B cell (primary cell): ENCODE results near the gene CYB5D1. TPM values are rescaled to one million over a fixed set of nuclear protein-coding genes. Genes with fewer than 3 reads are reported as not detected.

Experiments
- ATAC-seq: fragments of 200-7000 bp; cut with Tn5 transposase; one replicate; pipeline ENCODE4 v1.10.0; 2021; ENCODE audit warnings: low read depth, mild to moderate bottlenecking, moderate number of reproducible peaks, moderate library complexity
- CTCF ChIA-PET: fragments of 350-600 bp; sonication (Branson Sonifier 250); formaldehyde crosslinking; loops from one replicate; lab custom pipeline; 2021; ENCODE audit warnings: antibody characterized with exemption, inconsistent platforms; lab: Charles Lee
- POLR2A ChIA-PET: fragments of 350-600 bp; sonication (Branson Sonifier 250); formaldehyde crosslinking; loops from one replicate; lab custom pipeline; 2021; ENCODE audit warnings: antibody characterized with exemption; lab: Charles Lee
- DNase-seq: peaks from one replicate; pipeline ENCODE4 v3.0.0; 2013
- H2AFZ ChIP-seq: 2 replicates; pipeline ENCODE4 v1.6.1; 2012; ENCODE audit warnings: mild to moderate bottlenecking, low read depth, low read length; ENCODE audit not compliant: insufficient read depth, poor library complexity, severe bottlenecking
- H3K27ac ChIP-seq, 2 donors: 1 replicate in 1 of 2; 2 replicates in 1 of 2; pipeline ENCODE4 v1.5.1; 2012 to 2013; ENCODE audit warnings: low read length in 2 of 2, mild to moderate bottlenecking in 2 of 2, moderate library complexity in 1 of 2
- H3K27me3 ChIP-seq, 4 experiments: fragments of 200-600 bp in 1 of 4; sonication (generic) in 1 of 4; replicated peaks in 1 of 4; 1 replicate in 2 of 4; 2 replicates in 2 of 4; pipeline versions ENCODE4 v1.6.1 to v1.7.0; 2013 to 2016; ENCODE audit warnings: low read length in 3 of 4, mild to moderate bottlenecking in 2 of 4, mixed read lengths in 1 of 4, moderate library complexity in 1 of 4; ENCODE audit not compliant: insufficient read depth in 4 of 4, control insufficient read depth in 3 of 4; ENCODE audit errors: control extremely low read depth in 1 of 4
- H3K36me3 ChIP-seq, 2 experiments: replicated peaks in 1 of 2; 1 replicate in 1 of 2; 2 replicates in 1 of 2; pipeline versions ENCODE4 v1.6.1 to v1.7.1; 2013; ENCODE audit warnings: low read length in 1 of 2; ENCODE audit not compliant: insufficient read depth in 2 of 2, control insufficient read depth in 1 of 2; ENCODE audit errors: control extremely low read depth in 1 of 2, extremely low read depth in 1 of 2
- H3K4me1 ChIP-seq, 2 donors: fragments of 200-600 bp in 1 of 2; sonication (generic) in 1 of 2; 1 replicate in 1 of 2; 2 replicates in 1 of 2; pipeline versions ENCODE4 v1.5.1 to v1.6.1; 2013 to 2017; ENCODE audit warnings: low read length in 2 of 2; ENCODE audit not compliant: control insufficient read depth in 2 of 2, insufficient read depth in 2 of 2
- H3K4me2 ChIP-seq: replicated peaks from 2 replicates; pipeline ENCODE3; 2012; ENCODE audit warnings: mild to moderate bottlenecking, low read depth, low read length; ENCODE audit not compliant: poor library complexity, severe bottlenecking
- H3K4me3 ChIP-seq, 5 experiments: fragments of 200-600 bp in 1 of 5; sonication (generic) in 1 of 5; 1 replicate in 3 of 5; 2 replicates in 2 of 5; pipeline versions ENCODE4 v1.5.1 to v1.7.0; 2011 to 2016; ENCODE audit warnings: low read length in 4 of 5, mild to moderate bottlenecking in 4 of 5, low read depth in 2 of 5, control low read depth in 1 of 5, moderate library complexity in 1 of 5; ENCODE audit not compliant: insufficient read depth in 1 of 5; ENCODE audit errors: control extremely low read depth in 1 of 5, extremely low read depth in 1 of 5
- H3K79me2 ChIP-seq: fragments of 200-600 bp; sonication (generic); one replicate; pipeline ENCODE4 v1.6.0; 2016; ENCODE audit warnings: low read length; ENCODE audit not compliant: control insufficient read depth, insufficient read depth
- H3K9ac ChIP-seq: fragments of 200-600 bp; sonication (generic); 2 replicates; pipeline ENCODE4 v1.6.1; 2017; ENCODE audit warnings: mild to moderate bottlenecking, low read length, moderate library complexity
- H3K9me3 ChIP-seq, 3 donors: one replicate each; pipeline versions ENCODE4 v1.6.1 to v1.7.1; 2013; ENCODE audit warnings: low read length in 2 of 3; ENCODE audit not compliant: control insufficient read depth in 2 of 3, insufficient read depth in 1 of 3; ENCODE audit errors: control extremely low read depth in 1 of 3
- H4K20me1 ChIP-seq: 2 replicates; pipeline ENCODE4 v1.6.0; 2012; ENCODE audit warnings: mild to moderate bottlenecking, low read length; ENCODE audit not compliant: insufficient read depth, control insufficient read depth, poor library complexity, severe bottlenecking
- H3K27ac Mint-ChIP-seq: one replicate; pipeline ENCODE4 v1.8.0; 2021; ENCODE audit warnings: mixed read lengths
- H3K27me3 Mint-ChIP-seq: one replicate; pipeline ENCODE4 v1.8.0; 2021; ENCODE audit warnings: mixed read lengths
- H3K4me1 Mint-ChIP-seq: one replicate; pipeline ENCODE4 v1.8.0; 2021; ENCODE audit warnings: mixed read lengths
- H3K4me3 Mint-ChIP-seq: one replicate; pipeline ENCODE4 v1.8.0; 2021; ENCODE audit warnings: mixed read lengths
- H3K9me3 Mint-ChIP-seq: one replicate; pipeline ENCODE4 v1.8.0; 2022; ENCODE audit warnings: mixed read lengths; ENCODE audit not compliant: insufficient read depth
- CTCF ChIP-seq: fragments of 200-600 bp; IDR thresholded peaks from one replicate; pipeline ENCODE4 v1.8.0; 2022; ENCODE audit warnings: antibody characterized with exemption, mild to moderate bottlenecking
- EZH2 ChIP-seq: IDR thresholded peaks from 2 replicates; pipeline ENCODE4 v1.6.1; 2012; ENCODE audit warnings: borderline replicate concordance, low read depth, mild to moderate bottlenecking, moderate library complexity, low read length; ENCODE audit not compliant: insufficient read depth, poor library complexity, severe bottlenecking
- WGBS: methylation state at CpG from one replicate; pipeline ENCODE4 v1.1.5; 2013; ENCODE audit warnings: missing lambda C conversion rate; ENCODE audit not compliant: insufficient coverage; 5-methylcytosine and 5-hydroxymethylcytosine counted together
- intact Hi-C: fragments of 100-400 bp; cut with micrococcal nuclease; formaldehyde crosslinking; loops from one replicate; pipeline ENCODE4 v1.10.0; 2022
- polyA plus RNA-seq: library from polyadenylated mRNA; depleted of rRNA; stranded (reverse); fragments of >200 nt; gene quantifications from 2 replicates; pipeline ENCODE4 v1.2.3, GENCODE V29; 2012
- total RNA-seq, 2 donors: library from RNA; stranded (reverse); fragments of 120-200 nt in 1 of 2; gene quantifications; 1 replicate in 1 of 2; 2 replicates in 1 of 2; pipeline versions ENCODE4 v1.2.3 to v1.2.4, GENCODE V29; 2013 to 2022

CYB5D1 gene
- total and polyA plus RNA-seq, 2 donors (not counting 1 experiment from before 2014, with no cell fraction given), result 6.3 to 10.2 TPM

- TF ChIP-seq EZH2 (no peak), CTCF (no peak)
- intact Hi-C loops, result no loop called here
- Histone ChIP-seq H3K4me2 (no peak overlapping the region), H3K36me3 (no peaks in the 10 kb centered on the region), H3K27me3 (no peaks in the 10 kb centered on the region), H3K79me2 (no peaks in the 10 kb centered on the region), H3K9ac (no peak overlapping the region), H3K4me3 (no peak overlapping the region), H3K9me3 (no peaks in the 10 kb centered on the region), H2AFZ (no peak overlapping the region), H3K4me1 (no peaks in the 10 kb centered on the region), H4K20me1 (no peaks in the 10 kb centered on the region), H3K27ac (no peak overlapping the region)
- Mint-ChIP-seq H3K4me3 (no peak overlapping the region), H3K27me3 (peaks cover 8% of the 10 kb centered on the region), H3K27ac (no peak overlapping the region), H3K4me1 (no peaks in the 10 kb centered on the region), H3K9me3 (no peaks in the 10 kb centered on the region)
- DNase-seq (no peak), ATAC-seq (no peak)
- ChIA-PET CTCF (interaction anchor here (0.7 to 3.0 kb wide), 7 partner anchors 22 to 237 kb away, joined by 3 to 14 read pairs (median 4); no protein-coding TSS in a partner anchor), POLR2A (no interaction called here)
- 91% methylated on average over 27 of the region's 27 CpGs for WGBS
These were observed 38.8 kb upstream of the CYB5D1 start for GRCh38 chr17:7818746-7819645.

GRCh38 chr17:7820231-7820630 is 37.6 kb upstream of the CYB5D1 start:
- H3K9me3 Mint-ChIP-seq, result no peaks in the 10 kb centered on the region
- H3K36me3 ChIP-seq, result no peaks in the 10 kb centered on the region
- H3K27ac ChIP-seq, result no peak overlapping the region
- H3K4me1 Mint-ChIP-seq, result no peaks in the 10 kb centered on the region
- no peaks in the 10 kb centered on the region for H3K79me2 ChIP-seq
- H3K9ac ChIP-seq, result no peak overlapping the region
- H2AFZ ChIP-seq, result no peak overlapping the region
- WGBS, result 89% methylated on average over 5 of the region's 5 CpGs
- H3K4me3 Mint-ChIP-seq, result no peak overlapping the region
- ATAC-seq, result no peak
- H3K4me1 ChIP-seq, result no peaks in the 10 kb centered on the region
- H3K27me3 Mint-ChIP-seq, result peaks cover 15% of the 10 kb centered on the region
- no peaks in the 10 kb centered on the region for H3K9me3 ChIP-seq
- no peak overlapping the region for H3K4me3 ChIP-seq
- H3K27me3 ChIP-seq, result no peaks in the 10 kb centered on the region
- H3K4me2 ChIP-seq, result no peak overlapping the region
- intact Hi-C loops, result no loop called here
- CTCF ChIA-PET, result interaction anchor here (0.9 to 3.0 kb wide), 11 partner anchors 13 to 236 kb away, joined by 3 to 17 read pairs (median 4); no protein-coding TSS in a partner anchor
- DNase-seq, result no peak
- POLR2A ChIA-PET, result no interaction called here
- H3K27ac Mint-ChIP-seq, result no peak overlapping the region
- TF ChIP-seq CTCF (no peak), EZH2 (no peak)
- no peaks in the 10 kb centered on the region for H4K20me1 ChIP-seq
